ENCODE data around the gene SERPINB3. TPM values are rescaled to one million over a fixed set of nuclear protein-coding genes. Genes with fewer than 3 reads are reported as not detected.

SERPINB3 gene
- total and polyA plus RNA-seq, 12 donors, result 0.14 TPM; not detected in 11

DNA sequence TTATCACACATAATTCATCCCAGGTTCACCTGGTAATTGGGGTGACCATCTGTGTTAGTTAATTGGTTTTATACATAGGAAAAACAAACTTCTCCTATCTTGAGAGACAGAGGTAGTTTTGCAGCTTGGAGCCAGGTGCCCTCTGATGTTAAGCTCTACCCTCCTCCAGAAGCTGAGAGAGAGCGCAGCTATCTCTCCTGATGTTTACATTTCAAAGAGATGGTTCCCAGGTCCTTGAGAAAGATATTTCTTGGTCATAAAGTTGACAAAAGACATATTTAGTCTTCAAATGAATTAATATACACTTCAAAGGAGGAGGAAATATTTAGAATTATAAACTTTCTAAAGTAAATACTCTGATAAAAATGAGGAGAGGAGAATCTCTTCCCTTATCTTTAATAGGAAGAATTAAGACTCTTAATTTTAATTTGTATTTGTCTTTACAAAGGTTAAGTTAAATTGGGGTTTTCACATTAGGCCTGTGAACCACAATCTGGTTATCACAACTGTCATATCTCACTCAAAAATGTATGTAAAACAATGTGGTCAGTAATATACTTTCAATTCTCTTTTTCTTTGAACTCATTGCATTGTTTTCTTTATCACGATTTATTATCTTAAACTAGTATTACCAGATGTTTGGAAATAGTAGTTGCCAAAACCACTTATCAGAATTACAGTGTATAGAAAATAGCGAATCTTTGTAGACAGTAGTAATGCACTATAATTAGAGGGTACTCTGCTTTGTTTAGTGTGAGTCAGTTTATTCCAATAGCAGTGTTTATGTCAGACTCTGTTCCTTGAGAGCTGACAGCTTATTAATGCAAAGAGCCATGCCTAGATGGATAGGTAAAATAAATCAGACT lies 44.4 kb downstream of the SERPINB3 start:
- no peaks in the 10 kb centered on the region for H3K4me1 ChIP-seq
- H3K4me3 ChIP-seq, result no peak overlapping the region
- H3K9me3 ChIP-seq, result peaks cover 0 to 22% (median 4%) of the 10 kb centered on the region in 11 donors
- no peak for DNase-seq
- WGBS, 2 donors, result 24 to 32% methylated on average over 3 of the region's 3 CpGs
- H3K27ac ChIP-seq, result no peak overlapping the region
- no peak for ATAC-seq
- no peaks in the 10 kb centered on the region for H3K36me3 ChIP-seq
- intact Hi-C loops (cut with DNase I), result no loop called here
- peaks cover 0 to 4% (median 0%) of the 10 kb centered on the region in 7 donors for H3K27me3 ChIP-seq
- TF ChIP-seq, protein P1, sequence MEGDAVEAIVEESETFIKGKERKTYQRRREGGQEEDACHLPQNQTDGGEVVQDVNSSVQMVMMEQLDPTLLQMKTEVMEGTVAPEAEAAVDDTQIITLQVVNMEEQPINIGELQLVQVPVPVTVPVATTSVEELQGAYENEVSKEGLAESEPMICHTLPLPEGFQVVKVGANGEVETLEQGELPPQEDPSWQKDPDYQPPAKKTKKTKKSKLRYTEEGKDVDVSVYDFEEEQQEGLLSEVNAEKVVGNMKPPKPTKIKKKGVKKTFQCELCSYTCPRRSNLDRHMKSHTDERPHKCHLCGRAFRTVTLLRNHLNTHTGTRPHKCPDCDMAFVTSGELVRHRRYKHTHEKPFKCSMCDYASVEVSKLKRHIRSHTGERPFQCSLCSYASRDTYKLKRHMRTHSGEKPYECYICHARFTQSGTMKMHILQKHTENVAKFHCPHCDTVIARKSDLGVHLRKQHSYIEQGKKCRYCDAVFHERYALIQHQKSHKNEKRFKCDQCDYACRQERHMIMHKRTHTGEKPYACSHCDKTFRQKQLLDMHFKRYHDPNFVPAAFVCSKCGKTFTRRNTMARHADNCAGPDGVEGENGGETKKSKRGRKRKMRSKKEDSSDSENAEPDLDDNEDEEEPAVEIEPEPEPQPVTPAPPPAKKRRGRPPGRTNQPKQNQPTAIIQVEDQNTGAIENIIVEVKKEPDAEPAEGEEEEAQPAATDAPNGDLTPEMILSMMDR (IDR thresholded peaks at IDR 0.05), result no peak

DNA sequence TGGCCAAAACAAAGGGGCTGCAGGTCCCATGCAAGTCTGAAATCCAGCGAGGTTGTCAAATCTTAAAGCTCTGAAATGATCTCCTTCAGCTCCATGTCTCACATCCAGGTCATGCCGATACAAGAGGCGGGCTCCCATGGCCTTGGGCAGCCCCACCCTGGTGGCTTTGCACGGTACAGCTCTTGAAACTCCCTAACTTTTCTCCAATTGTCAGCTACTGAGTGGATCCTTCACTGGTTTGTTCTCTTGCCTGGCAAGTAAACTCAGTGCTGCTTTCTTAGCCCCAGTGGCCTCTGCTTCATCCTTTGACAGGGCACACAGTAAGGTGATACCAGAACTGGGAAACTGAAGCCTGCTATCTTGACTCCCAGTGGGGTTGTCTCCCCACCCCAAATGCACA lies 48.3 kb downstream of the SERPINB3 start:
- DNase-seq (no peak), ATAC-seq (no peak)
- TF ChIP-seq, protein P1 (IDR thresholded peaks at IDR 0.05), result no peak
- intact Hi-C loops (cut with DNase I), result no loop called here
- Histone ChIP-seq H3K27me3 (peaks cover 0 to 4% (median 0%) of the 10 kb centered on the region in 7 donors), H3K4me1 (no peaks in the 10 kb centered on the region), H3K36me3 (no peaks in the 10 kb centered on the region), H3K9me3 (no peaks in the 10 kb centered on the region), H3K27ac (no peak overlapping the region), H3K4me3 (no peak overlapping the region)
- WGBS, 2 donors, result 81 to 82% methylated on average over 4 of the region's 4 CpGs

- Histone ChIP-seq H3K36me3 (no peaks in the 10 kb centered on the region), H3K4me3 (no peak overlapping the region), H3K27ac (no peak overlapping the region), H3K9me3 (no peaks in the 10 kb centered on the region), H3K27me3 (no peaks in the 10 kb centered on the region), H3K4me1 (no peaks in the 10 kb centered on the region)
- DNase-seq (no peak), ATAC-seq (no peak)
- intact Hi-C loops (cut with DNase I), result no loop called here
- TF ChIP-seq, protein P1 (IDR thresholded peaks at IDR 0.05), result no peak
- WGBS, 2 donors, result 77 to 86% methylated on average over 3 of the region's 3 CpGs
Observed at GRCh38 chr18:63606526-63606925, 55.2 kb downstream of the SERPINB3 start.

Other genes starting within 250 kb of the SERPINB3 start
- gene VPS4B, start 239.4 kb downstream of the SERPINB3 start, total RNA-seq, result 10 to 100 TPM; 19.7 to 39.6 (median 22.8) TPM
- 1 to 10 TPM; 6.1 to 7.3 TPM for gene VPS4B, start 239.4 kb downstream of the SERPINB3 start, polyA plus RNA-seq
- gene SERPINB5, start 184.9 kb downstream of the SERPINB3 start, total RNA-seq, result not detected
- gene SERPINB5, start 184.9 kb downstream of the SERPINB3 start, polyA plus RNA-seq, result under 1 TPM in 1 of 2 donors, not detected in 1; 0.03 TPM
- gene SERPINB12, start 119.5 kb downstream of the SERPINB3 start, total RNA-seq, result not detected
- not detected for gene SERPINB12, start 119.5 kb downstream of the SERPINB3 start, polyA plus RNA-seq
- not detected for gene SERPINB13, start 74.5 kb downstream of the SERPINB3 start, total RNA-seq
- gene SERPINB13, start 74.5 kb downstream of the SERPINB3 start, polyA plus RNA-seq, result under 1 TPM in 1 of 2 donors, not detected in 1; 0.04 TPM
- not detected for gene SERPINB4, start 17.6 kb downstream of the SERPINB3 start, total RNA-seq
- gene SERPINB4, start 17.6 kb downstream of the SERPINB3 start, polyA plus RNA-seq, result under 1 TPM in 1 of 2 donors, not detected in 1; 0.10 TPM
- gene SERPINB11, start 41.1 kb upstream of the SERPINB3 start, total RNA-seq, result not detected
- not detected for gene SERPINB11, start 41.1 kb upstream of the SERPINB3 start, polyA plus RNA-seq
- gene SERPINB7, start 113.5 kb upstream of the SERPINB3 start, total RNA-seq, result not detected
- gene SERPINB7, start 113.5 kb upstream of the SERPINB3 start, polyA plus RNA-seq, result not detected
- under 1 TPM in 2 of 10 donors, not detected in 8; 0.14 to 0.20 TPM for gene SERPINB2, start 225.8 kb upstream of the SERPINB3 start, total RNA-seq
- under 1 TPM in 1 of 2 donors, not detected in 1; 0.12 TPM for gene SERPINB2, start 225.8 kb upstream of the SERPINB3 start, polyA plus RNA-seq
- not detected for gene SERPINB10, start 246.1 kb upstream of the SERPINB3 start, total RNA-seq
- not detected for gene SERPINB10, start 246.1 kb upstream of the SERPINB3 start, polyA plus RNA-seq